Measurements from ENCODE around the gene TP53AIP1. TPM values are rescaled to one million over a fixed set of nuclear protein-coding genes. Genes with fewer than 3 reads are reported as not detected.
A peak's percentile ranks its signal among the peaks of the same experiment; 100 is the strongest.

Gene TP53AIP1
- total RNA-seq, 1 donor from 2014 or later: not detected

- TF ChIP-seq CTCF (IDR thresholded peaks at IDR 0.05; ENCODE audit: borderline replicate concordance): no peak
- H3K4me3 ChIP-seq: peak overlapping the region; percentile 73
Measured at GRCh38 chr11:128889657-128890213, 52.9 kb downstream of the TP53AIP1 start.

GRCh38 chr11:128888034-128888985 is 54.4 kb downstream of the TP53AIP1 start:
- Histone ChIP-seq H3K9me3 (replicated peaks) (no peaks in the 10 kb centered on the region), H3K27me3 (ENCODE audit: low read depth) (peaks cover 30% of the 10 kb centered on the region), H3K4me3 (no peak overlapping the region), H3K4me1 (peaks cover 31% of the 10 kb centered on the region), H3K36me3 (no peaks in the 10 kb centered on the region), H3K27ac (replicated peaks) (no peak overlapping the region)
- intact Hi-C loops (cut with micrococcal nuclease): no loop called here
- no peak for TF ChIP-seq CTCF (IDR thresholded peaks at IDR 0.05; ENCODE audit: borderline replicate concordance)
- no peak for DNase-seq

More at GRCh38 chr11:128889657-128890213, 52.9 kb downstream of the TP53AIP1 start:
- H3K4me1 ChIP-seq: peaks cover 44% of the 10 kb centered on the region
- no peaks in the 10 kb centered on the region for H3K36me3 ChIP-seq
- intact Hi-C loops (cut with micrococcal nuclease): no loop called here
- no peaks in the 10 kb centered on the region for H3K9me3 ChIP-seq (replicated peaks)
- no peak overlapping the region for H3K27ac ChIP-seq (replicated peaks)
- DNase-seq: no peak
- peaks cover 30% of the 10 kb centered on the region for H3K27me3 ChIP-seq (ENCODE audit: low read depth)

GRCh38 chr11:128886406-128887124 is 56.1 kb downstream of the TP53AIP1 start:
- H3K4me1 ChIP-seq: peaks cover 14% of the 10 kb centered on the region
- peaks cover 30% of the 10 kb centered on the region for H3K27me3 ChIP-seq (ENCODE audit: low read depth)
- no peak for DNase-seq
- H3K9me3 ChIP-seq (replicated peaks): no peaks in the 10 kb centered on the region
- H3K36me3 ChIP-seq: no peaks in the 10 kb centered on the region
- peak; percentile 14 for TF ChIP-seq CTCF (IDR thresholded peaks at IDR 0.05; ENCODE audit: borderline replicate concordance)
- H3K27ac ChIP-seq (replicated peaks): no peak overlapping the region
- no peak overlapping the region for H3K4me3 ChIP-seq
- intact Hi-C loops (cut with micrococcal nuclease): no loop called here

Other genes with a start within 250 kb of the TP53AIP1 start
- 16.4 TPM for gene FLI1, start 248.8 kb downstream of the TP53AIP1 start, total RNA-seq
- gene KCNJ1, start 75.6 kb downstream of the TP53AIP1 start, total RNA-seq: not detected
- gene KCNJ5, start 51.5 kb downstream of the TP53AIP1 start, total RNA-seq: 5.4 TPM
- 5.3 TPM for gene ARHGAP32, start 249.5 kb upstream of the TP53AIP1 start, total RNA-seq

Data from left ventricle myocardium inferior (tissue), 1 donor.